ENCODE results near the gene HMCES. TPM values are rescaled to one million over a fixed set of nuclear protein-coding genes. Genes with fewer than 3 reads are reported as not detected.

The HMCES gene
- total and polyA plus RNA-seq, 2 of the 13 experiments (the other 11 are each of a cell fraction or from before 2014, with no cell fraction given) = 16.1 to 37.5 TPM

- TF ChIP-seq YEATS2 (CRISPR knock-in tag; IDR thresholded peaks at IDR 0.05; ENCODE audit: borderline replicate concordance) (no peak), ZNF784 (CRISPR knock-in tag; IDR thresholded peaks at IDR 0.05; ENCODE audit: borderline replicate concordance) (no peak), MLX (CRISPR knock-in tag; IDR thresholded peaks at IDR 0.05) (0 out of 2 replicates have a peak, but pooled peaks have one; percentile 13), RAD21 (CRISPR knock-in tag; IDR thresholded peaks at IDR 0.05) (peak; percentile 58; the same call in 1 of the 2 replicates), ZNF205 (CRISPR knock-in tag; IDR thresholded peaks at IDR 0.05) (no peak), ZNF652 (CRISPR knock-in tag; IDR thresholded peaks at IDR 0.05; ENCODE audit: borderline replicate concordance, low read depth) (no peak), ZNF7 (CRISPR knock-in tag; IDR thresholded peaks at IDR 0.05) (no peak), HDAC6 (IDR thresholded peaks at IDR 0.05; ENCODE audit: low read depth, low read length) (no peak), ZNF564 (CRISPR knock-in tag; IDR thresholded peaks at IDR 0.05) (0 out of 2 replicates have a peak, but pooled peaks have one; percentile 31), ZNF772 (CRISPR knock-in tag; IDR thresholded peaks at IDR 0.05) (peak; percentile 19; the same call in 1 of the 2 replicates), CCAR2 (optimal IDR thresholded peaks at IDR 0.05; ENCODE audit: low read depth, low read length) (no peak), NFE2 (CRISPR knock-in tag; IDR thresholded peaks at IDR 0.05) (no peak), ZNF788 (CRISPR knock-in tag; IDR thresholded peaks at IDR 0.05; ENCODE audit: borderline replicate concordance) (no peak), ATRX (CRISPR knock-in tag; IDR thresholded peaks at IDR 0.05; ENCODE audit: borderline replicate concordance) (no peak), MAFK (conservative IDR thresholded peaks at IDR 0.05 in 1 of 2, IDR thresholded peaks at IDR 0.05 in 1 of 2; ENCODE audit: low read length in 2 of 2) (no peak), ZMAT3 (CRISPR knock-in tag; conservative IDR thresholded peaks at IDR 0.05) (no peak), ARID4A (CRISPR knock-in tag; IDR thresholded peaks at IDR 0.05; ENCODE audit: borderline replicate concordance) (no peak; the same call in 1 of the 2 replicates), NFAT5 (CRISPR knock-in tag; IDR thresholded peaks at IDR 0.05) (no peak)
Observed at GRCh38 chr3:129343643-129344360, 65.1 kb downstream of the HMCES start (continued).
